NCI-H748 (cell line): Measurements from ENCODE around the gene DBNL.
A peak's percentile ranks its signal among the peaks of the same experiment; 100 is the strongest.

Experiments
- DNase-seq: peaks from one replicate; lab custom pipeline; 2025; ENCODE audit not compliant: unreplicated experiment; lab: John Stamatoyannopoulos, UW

The DBNL gene

GRCh38 chr7:44060948-44061644, 16.6 kb downstream of the DBNL start:
- DNase-seq = no peak

GRCh38 chr7:44061645-44062179, 17.2 kb downstream of the DBNL start:
- no peak for DNase-seq

GRCh38 chr7:44062180-44062902, 17.8 kb downstream of the DBNL start:
- DNase-seq = no peak

- DNase-seq = no peak
Measured at GRCh38 chr7:44062903-44063295, 18.4 kb downstream of the DBNL start.

DNA sequence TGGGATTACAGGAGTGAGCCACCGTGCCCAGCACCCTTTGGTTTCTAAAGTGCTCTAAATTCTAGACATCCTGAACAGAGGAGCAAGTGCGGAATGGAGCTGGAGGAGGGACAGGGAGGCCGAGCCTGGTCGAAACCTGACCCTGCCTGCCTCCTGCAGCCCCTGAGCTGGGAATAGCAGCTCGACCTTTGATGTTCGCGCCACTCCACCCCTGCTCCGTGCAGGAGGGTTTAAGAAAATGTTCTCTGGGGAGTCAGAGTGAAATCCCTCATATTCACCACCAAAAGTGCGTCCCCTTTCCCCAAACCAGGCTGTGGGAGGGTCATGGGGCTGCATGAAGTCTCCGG, 19.0 kb downstream of the DBNL start:
- no peak for DNase-seq

GRCh38 chr7:44063894-44064651, 19.6 kb downstream of the DBNL start:
- peak; percentile 11 for DNase-seq

- peak; percentile 28 for DNase-seq
Measured at GRCh38 chr7:44064791-44065430, 20.4 kb downstream of the DBNL start.

DNA sequence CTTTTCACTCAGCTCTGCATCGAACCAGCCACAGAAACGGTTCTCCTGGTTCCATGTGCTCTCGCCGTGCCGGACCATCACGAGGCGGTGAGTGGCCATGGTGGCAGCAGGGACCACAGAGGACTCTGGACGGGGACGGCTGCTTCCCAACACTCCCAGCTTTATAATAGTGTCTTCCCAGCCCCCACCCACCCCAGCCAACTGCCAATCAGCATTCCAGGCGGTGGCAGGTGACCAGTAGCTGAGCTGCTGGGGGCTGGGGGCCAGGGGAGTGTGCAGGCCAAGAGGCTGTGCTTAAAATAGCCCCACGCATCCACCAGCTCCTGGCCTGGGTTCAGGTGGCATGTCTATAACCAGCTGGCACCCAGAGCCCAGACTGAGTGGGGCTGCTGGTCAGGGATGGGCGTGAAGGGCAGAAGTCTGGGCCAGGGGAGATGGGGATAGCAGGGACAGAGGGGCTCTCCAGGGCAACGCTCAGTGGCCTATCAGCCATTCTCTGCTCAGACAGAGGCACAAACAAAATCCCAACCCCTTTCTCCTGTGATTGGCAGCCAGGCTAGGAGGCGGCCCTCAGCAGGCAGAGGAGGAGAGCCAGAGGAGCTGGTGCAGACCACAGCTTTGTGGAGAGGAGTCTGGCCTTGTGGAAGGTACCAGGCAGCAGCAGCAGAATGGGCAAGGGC, 21.1 kb downstream of the DBNL start, which contains the start of gene PGAM2:
Gene PGAM2, minus strand, starts transcription at position 137 of the 680 bp plus-strand sequence. Its CDS starts 38 bp downstream, at position 99.
- DNase-seq = peak; percentile 77

DNA sequence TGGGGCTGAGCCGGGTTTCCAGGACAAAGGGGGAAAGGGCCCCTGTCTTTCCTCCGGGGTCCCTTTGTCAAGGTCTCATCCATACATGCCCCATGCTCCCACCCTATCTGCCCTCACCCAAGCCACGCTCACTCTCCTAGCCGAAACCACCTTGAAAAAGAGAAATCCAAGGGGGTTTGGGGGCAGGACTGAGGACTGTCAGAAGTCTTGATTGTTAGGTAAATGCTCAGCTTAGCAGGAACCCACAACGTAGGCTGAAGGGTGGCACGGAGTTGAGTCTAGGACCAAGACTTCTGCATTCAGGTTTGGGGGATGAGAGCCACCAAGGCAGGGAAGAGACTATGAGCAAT, 21.6 kb downstream of the DBNL start:
- no peak for DNase-seq

DNA sequence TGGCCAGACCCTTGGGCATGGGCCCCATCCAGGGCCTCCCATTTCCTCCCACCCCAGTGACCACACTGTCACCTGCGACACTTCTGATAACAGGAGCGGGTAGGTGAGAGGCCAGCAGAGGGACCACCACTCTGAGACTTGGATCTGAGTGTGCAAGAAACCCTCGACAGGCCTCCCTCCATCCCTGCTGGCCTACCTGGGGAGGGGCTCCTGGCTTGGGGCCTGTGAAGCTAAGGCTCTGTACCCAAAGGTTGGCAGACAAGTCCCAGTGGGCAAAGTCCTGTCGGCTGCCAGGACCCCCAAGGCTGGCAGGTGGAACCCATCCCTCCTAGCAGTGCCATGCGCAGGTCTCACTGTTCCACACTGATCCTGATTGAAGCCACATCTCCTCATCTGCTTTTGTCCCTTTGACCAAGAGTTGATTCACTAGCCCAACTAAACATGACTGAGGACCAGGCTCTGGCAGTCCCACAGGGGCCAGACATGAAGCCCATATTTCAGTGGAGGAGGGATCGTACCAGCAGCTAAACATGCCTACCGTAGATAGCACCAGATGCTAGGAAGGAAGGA, 22.1 kb downstream of the DBNL start:
- no peak for DNase-seq

DNA sequence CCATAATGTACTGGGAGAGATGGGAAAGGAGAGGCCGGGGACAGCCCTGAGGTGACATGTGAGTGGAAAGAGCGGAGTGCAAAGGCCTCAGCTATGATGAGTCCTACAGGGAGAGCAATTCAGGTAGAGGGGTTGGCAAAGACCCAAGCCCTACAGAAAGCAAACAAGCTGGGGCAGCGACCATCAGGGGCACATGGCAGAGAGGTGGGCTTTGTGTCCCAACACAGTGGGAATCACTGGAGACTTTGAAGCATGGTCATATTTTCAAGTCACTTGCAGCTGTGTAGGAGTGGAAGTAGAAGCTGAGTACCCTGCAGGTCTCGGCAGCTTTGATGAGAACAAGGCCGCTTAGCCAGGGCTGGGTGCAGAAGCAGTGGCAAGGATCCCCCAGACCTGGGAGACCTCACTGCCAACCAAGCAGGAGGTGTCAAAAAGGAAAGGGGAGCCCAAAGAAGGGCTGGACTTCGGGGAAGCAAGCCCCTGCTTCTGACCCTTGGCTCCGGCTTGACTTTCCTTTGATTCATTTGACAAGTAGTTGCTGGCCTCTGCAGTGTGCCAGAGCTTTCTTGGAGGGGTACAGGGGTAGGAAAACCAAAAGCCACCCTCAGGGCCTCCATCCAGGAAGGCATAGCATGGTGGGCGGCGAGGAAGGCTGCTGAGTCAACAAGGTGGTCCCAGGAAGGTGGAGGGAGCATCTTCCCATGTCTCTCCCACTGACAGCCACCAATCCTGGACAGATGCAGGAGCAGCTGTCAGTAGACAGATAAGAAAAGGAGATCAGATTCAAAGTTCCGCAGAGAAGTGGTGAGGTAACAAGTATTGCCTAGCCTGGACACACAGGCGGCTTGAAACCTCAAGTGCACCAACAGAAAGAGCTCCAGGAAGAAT, 22.8 kb downstream of the DBNL start:
- no peak for DNase-seq

GRCh38 chr7:44068054-44068453, 23.6 kb downstream of the DBNL start:
- DNase-seq = peak; percentile 52

DNA sequence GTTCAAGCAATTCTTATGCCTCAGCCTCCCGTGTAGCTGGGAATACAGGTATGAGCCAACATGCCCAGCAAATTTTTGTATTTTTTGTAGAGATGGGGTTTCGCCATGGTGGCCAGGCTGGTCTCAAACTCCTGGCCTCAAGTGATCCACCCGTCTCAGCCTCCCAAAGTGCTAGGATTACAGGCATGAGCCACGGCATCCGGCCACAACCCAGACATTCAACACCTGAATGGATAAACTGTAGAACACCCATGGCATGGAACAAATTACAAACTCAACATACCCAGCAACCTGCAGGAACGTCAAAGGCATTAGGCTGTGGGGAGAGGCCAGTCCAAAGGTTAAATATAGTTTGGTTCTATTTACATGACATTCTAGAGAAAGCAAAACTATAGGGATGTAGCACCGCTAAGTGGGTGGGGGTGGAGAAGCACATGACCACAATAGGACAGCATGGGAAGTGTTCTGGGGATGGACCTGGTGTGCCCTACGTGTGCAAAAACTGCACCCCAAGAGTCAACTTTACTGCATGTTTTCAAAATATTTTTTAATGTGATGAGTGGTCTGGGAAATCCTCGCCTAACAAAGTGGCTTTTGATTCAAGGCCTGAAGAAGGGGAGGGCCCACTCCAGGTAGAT, 27.3 kb downstream of the DBNL start:
- DNase-seq = no peak

GRCh38 chr7:44072364-44073231, 28.1 kb downstream of the DBNL start:
- DNase-seq = peak; percentile 72

- DNase-seq = no peak
Measured at GRCh38 chr7:44073664-44074348, 29.3 kb downstream of the DBNL start.

DNA sequence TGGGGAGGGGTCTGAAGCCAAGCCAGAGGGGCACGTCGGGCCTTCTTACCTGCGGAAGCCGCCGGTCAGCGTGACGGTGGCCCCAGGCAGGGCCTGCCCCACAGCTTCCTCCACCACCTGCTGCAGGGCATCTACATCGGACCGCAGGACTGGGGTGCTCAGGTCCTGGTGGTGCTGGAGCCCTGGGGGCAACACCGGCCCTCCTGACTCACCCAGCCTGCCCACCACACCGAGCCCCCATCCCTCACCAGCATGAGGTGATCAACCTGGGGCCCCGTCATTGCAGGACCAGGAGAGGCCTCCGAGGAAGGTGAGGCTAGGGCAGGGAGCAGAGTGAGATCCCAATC, 29.8 kb downstream of the DBNL start:
- DNase-seq = no peak

- DNase-seq = no peak
Measured at GRCh38 chr7:44075296-44076075, 31.0 kb downstream of the DBNL start.
